ENCODE data around the gene TENM3. TPM values are rescaled to one million over a fixed set of nuclear protein-coding genes. Genes with fewer than 3 reads are reported as not detected.

The TENM3 gene
- total RNA-seq, 1 experiment from 2014 or later: 0.87 TPM

DNA sequence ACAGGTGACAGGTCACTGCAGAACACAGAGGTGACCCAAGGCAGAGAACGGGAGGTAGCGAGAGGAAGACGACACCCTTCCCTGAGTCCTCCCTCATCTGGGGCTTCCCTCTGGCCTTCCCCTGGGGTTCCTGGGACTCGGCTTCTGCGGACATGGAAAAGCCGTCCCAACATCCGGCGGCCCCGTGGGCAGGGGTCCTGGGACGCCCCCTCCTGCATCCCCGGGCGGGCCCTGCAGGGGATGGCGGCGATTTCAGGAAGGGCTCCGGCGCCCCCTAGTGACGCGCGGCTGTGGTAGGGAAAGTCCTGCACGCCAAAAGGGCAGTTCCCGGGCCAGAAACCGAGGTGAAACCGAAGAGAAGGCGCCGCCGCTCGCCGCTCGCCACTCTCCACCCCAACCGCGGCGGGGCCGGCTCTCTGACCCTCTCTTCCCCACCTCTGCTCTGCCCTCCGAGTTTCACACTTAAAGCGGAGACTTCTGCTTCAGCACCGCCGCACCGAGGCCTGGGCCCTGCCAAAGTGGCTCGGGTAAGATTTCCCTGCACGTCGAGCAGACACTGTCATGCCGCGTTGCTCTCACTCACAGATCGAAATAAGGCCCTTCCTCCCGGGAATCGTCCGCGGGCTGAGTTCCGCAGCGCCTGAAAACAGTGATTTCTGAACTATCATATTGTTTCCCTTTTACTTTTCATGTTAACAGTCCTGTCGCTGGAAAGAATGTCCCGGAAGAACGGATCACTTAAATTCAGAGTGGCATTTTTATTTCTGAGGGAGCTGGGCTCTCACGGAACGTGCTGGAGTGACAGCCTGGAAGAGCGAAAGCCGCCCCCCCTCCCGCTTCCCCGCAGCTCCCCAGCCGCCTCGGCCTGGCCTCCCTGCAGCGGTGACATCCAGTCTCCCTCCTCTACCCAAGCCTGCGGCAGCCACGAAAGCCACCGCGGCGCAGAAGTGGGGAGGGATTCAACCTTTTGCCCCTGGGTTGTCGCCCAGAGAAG is 563.4 kb downstream of the TENM3 start:
- Histone ChIP-seq H3K4me2 (ENCODE audit: low read length) (peak overlapping the region; percentile 81), H2AFZ (ENCODE audit: low read length) (peak overlapping the region; percentile 87), H3K4me3 (ENCODE audit: low read length) (peak overlapping the region; percentile 55), H3K27me3 (ENCODE audit: low read length) (no peaks in the 10 kb centered on the region), H3K9ac (ENCODE audit: low read length) (peak overlapping the region; percentile 27), H4K20me1 (ENCODE audit: low read length) (no peaks in the 10 kb centered on the region), H3K27ac (ENCODE audit: low read length) (no peak overlapping the region), H3K9me2 (replicated peaks; ENCODE audit: low read length) (no peaks in the 10 kb centered on the region), H3K4me1 (ENCODE audit: insufficient read depth, low read length) (peaks cover 13% of the 10 kb centered on the region), H3K36me3 (ENCODE audit: low read depth, low read length) (no peaks in the 10 kb centered on the region), H3F3A (ENCODE audit: low read length, unreplicated experiment) (no peaks in the 10 kb centered on the region), H3K79me2 (ENCODE audit: low read length) (no peaks in the 10 kb centered on the region), H3K9me3 (ENCODE audit: low read length) (no peaks in the 10 kb centered on the region)
- POLR2A ChIA-PET (ENCODE audit: unreplicated experiment): no interaction called here
- DNase-seq (peak; percentile 66), ATAC-seq (peak; percentile 64)
- no peak for TF ChIP-seq EZH2phosphoT487 (IDR thresholded peaks at IDR 0.05; ENCODE audit: borderline replicate concordance, low read length)
- no peak for TF ChIP-seq EZH2 (IDR thresholded peaks at IDR 0.05; ENCODE audit: low read length, unreplicated experiment)
- TF ChIP-seq, protein P1, sequence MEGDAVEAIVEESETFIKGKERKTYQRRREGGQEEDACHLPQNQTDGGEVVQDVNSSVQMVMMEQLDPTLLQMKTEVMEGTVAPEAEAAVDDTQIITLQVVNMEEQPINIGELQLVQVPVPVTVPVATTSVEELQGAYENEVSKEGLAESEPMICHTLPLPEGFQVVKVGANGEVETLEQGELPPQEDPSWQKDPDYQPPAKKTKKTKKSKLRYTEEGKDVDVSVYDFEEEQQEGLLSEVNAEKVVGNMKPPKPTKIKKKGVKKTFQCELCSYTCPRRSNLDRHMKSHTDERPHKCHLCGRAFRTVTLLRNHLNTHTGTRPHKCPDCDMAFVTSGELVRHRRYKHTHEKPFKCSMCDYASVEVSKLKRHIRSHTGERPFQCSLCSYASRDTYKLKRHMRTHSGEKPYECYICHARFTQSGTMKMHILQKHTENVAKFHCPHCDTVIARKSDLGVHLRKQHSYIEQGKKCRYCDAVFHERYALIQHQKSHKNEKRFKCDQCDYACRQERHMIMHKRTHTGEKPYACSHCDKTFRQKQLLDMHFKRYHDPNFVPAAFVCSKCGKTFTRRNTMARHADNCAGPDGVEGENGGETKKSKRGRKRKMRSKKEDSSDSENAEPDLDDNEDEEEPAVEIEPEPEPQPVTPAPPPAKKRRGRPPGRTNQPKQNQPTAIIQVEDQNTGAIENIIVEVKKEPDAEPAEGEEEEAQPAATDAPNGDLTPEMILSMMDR (conservative IDR thresholded peaks at IDR 0.05; ENCODE audit: low read depth, low read length): peak; percentile 81
- CTCF ChIA-PET: interaction anchor here (0.5 to 0.6 kb wide), 8 partner anchors 28 to 1664 kb away, joined by 3 to 9 read pairs (median 6); no protein-coding TSS in a partner anchor
- BruUV-seq (replicated peaks): TSS peak; percentile 27
- intact Hi-C loops (cut with micrococcal nuclease): loop anchor here (1.0 to 10.0 kb wide), 3 partner anchors 162 to 328 kb away; no protein-coding TSS in a partner anchor

DNA sequence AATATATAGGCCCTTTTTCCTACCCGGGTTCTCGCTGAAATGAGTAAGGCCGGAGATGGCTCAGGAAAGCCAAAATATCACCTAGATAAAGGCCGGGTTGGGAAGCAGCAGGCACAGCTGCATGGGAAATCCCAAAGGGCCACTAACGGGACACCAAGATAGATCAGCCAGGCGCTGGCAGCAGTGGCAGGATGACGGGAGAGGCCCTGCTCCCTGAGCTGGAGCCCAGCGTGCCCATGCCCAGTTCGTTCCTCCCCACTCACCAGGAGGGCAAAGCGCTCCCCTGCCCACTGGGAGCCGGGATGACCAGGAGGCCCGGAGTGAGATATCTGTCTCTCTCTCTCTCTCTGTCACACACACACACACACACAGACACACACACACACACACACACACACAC is 564.1 kb downstream of the TENM3 start:
- Histone ChIP-seq H3K4me3 (ENCODE audit: low read length) (no peak overlapping the region), H2AFZ (ENCODE audit: low read length) (no peak overlapping the region), H3K27ac (ENCODE audit: low read length) (no peak overlapping the region), H4K20me1 (ENCODE audit: low read length) (no peaks in the 10 kb centered on the region), H3K4me1 (ENCODE audit: insufficient read depth, low read length) (peaks cover 13% of the 10 kb centered on the region), H3K9ac (ENCODE audit: low read length) (no peak overlapping the region), H3K79me2 (ENCODE audit: low read length) (no peaks in the 10 kb centered on the region), H3K36me3 (ENCODE audit: low read depth, low read length) (no peaks in the 10 kb centered on the region), H3F3A (ENCODE audit: low read length, unreplicated experiment) (no peaks in the 10 kb centered on the region), H3K27me3 (ENCODE audit: low read length) (no peaks in the 10 kb centered on the region), H3K9me3 (ENCODE audit: low read length) (no peaks in the 10 kb centered on the region), H3K9me2 (replicated peaks; ENCODE audit: low read length) (no peaks in the 10 kb centered on the region), H3K4me2 (ENCODE audit: low read length) (no peak overlapping the region)
- intact Hi-C loops (cut with micrococcal nuclease): loop anchor here (5.0 to 10.0 kb wide), 2 partner anchors 163 to 270 kb away; no protein-coding TSS in a partner anchor
- CTCF ChIA-PET: interaction anchor here (0.5 kb wide), 1 partner anchor 45 kb away, joined by 5 read pairs; no protein-coding TSS in a partner anchor
- TF ChIP-seq, protein P1 (conservative IDR thresholded peaks at IDR 0.05; ENCODE audit: low read depth, low read length): no peak
- TF ChIP-seq EZH2 (IDR thresholded peaks at IDR 0.05; ENCODE audit: low read length, unreplicated experiment) (no peak), EZH2phosphoT487 (IDR thresholded peaks at IDR 0.05; ENCODE audit: borderline replicate concordance, low read length) (no peak)
- no peak for ATAC-seq
- BruUV-seq (replicated peaks): no TSS peak
- POLR2A ChIA-PET (ENCODE audit: unreplicated experiment): no interaction called here
- DNase-seq: no peak
